GM18861 (cell line): ENCODE data around the gene ELMO1.

Experiments used
- ATAC-seq: cut with Tn5 transposase; IDR thresholded peaks from one replicate; pipeline ENCODE4 v1.9.1; 2021; ENCODE audit not compliant: unreplicated experiment

ELMO1 gene, protein sequence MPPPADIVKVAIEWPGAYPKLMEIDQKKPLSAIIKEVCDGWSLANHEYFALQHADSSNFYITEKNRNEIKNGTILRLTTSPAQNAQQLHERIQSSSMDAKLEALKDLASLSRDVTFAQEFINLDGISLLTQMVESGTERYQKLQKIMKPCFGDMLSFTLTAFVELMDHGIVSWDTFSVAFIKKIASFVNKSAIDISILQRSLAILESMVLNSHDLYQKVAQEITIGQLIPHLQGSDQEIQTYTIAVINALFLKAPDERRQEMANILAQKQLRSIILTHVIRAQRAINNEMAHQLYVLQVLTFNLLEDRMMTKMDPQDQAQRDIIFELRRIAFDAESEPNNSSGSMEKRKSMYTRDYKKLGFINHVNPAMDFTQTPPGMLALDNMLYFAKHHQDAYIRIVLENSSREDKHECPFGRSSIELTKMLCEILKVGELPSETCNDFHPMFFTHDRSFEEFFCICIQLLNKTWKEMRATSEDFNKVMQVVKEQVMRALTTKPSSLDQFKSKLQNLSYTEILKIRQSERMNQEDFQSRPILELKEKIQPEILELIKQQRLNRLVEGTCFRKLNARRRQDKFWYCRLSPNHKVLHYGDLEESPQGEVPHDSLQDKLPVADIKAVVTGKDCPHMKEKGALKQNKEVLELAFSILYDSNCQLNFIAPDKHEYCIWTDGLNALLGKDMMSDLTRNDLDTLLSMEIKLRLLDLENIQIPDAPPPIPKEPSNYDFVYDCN

DNA sequence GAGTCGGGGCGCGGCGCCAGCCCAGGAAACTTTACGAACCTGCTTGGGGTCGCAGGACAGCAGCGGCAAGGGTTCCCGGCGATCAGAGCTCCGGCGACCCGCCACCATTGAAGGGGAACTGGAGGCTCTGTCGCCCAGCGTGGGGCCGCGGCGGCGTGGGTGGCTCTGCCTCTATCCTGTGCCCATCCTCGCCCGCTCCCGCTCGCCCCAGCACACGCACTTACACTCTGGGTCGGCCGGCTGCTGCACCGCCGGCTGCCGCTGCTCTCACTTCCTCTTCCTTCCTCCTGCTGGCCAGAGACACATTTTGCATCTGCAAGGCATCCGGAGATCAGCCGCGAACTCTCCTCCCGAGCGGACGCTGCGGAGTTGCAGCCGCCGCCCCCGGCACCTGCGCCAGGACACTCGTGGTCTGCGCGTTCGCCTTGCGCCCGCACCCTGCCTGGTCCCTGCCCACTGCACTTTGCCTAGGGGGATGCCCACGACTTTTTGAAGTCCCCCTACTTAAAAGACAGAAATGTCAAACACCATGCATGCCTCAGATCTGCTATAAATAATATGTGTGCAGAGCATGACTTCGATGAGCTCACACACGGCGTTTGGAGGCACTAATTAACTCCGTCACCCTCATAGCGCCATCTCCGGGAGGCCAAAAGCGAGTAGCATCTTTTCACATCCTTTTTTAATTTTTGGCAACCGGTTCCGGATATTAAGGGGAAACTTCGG is at the start of gene ELMO1:
ELMO1 (minus strand) TSS at position 229 of the 726 bp plus-strand sequence. CDS start 106,174 bp downstream, outside the sequence.
- peak; percentile 97 for ATAC-seq

DNA sequence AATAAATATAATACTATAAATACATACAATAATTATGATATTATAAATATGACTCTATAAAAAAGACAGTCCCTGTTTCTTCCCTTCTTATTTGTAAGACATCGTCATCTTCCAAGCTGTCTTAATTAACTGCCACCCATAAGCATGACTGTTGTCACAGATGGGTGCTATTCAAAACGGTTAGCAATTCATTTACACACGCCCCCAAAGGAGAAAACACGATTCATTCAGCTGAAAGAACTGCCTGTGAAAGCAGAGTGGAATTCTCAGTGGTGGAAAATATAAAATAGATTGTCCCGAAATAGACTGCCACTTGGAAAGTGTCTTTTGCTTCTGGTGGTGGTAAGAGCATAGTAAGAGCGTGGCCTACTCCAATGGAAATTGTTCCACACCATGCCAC is 48.9 kb upstream of the ELMO1 start:
- no peak for ATAC-seq

DNA sequence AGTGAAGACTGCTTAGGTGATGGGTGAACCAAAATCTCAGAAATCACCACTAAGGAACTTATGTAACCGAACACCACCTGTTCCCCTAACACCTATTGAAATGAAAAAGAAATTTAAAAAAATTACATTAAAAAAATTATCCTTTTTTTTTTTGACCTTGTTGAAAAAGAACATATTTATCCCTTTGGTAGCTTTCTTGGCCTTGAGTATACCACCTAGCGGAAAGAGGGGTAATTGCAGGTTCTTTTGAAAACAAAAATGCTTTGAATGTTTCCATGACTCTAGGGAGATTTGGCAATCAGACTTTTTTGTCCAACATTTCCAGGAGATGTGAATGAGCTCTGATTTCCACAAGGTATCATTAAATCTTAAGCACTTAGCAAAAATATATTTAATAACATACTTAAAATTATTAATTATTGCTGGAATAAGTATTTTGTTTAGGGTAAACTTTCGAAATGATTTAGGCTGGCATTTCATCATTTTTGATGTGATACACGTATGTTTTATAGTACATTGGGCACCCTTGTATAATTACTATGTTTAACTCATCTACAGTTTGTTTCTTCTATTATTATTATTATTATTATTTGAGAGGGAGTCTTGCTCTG is 47.0 kb upstream of the ELMO1 start:
- ATAC-seq: no peak

DNA sequence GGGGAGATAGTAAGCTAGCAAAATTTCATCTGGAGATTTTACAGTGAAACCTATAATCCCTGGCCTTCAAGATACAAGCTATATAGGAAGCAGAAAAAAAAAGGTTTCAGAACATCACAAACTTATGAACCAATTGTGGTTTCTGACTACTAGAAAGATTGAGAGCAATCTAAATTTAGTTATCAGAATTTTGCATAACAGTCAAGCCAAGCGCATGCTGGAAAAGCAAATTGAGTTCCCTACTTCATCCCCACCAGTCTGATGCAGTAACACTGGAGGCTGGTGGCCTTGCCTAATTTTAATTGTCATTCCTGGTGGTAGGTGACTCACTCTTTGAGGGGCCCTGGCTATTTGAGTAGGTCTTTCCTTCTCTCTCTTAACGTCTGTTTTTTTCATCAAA is 46.3 kb upstream of the ELMO1 start:
- ATAC-seq: peak; percentile 62

DNA sequence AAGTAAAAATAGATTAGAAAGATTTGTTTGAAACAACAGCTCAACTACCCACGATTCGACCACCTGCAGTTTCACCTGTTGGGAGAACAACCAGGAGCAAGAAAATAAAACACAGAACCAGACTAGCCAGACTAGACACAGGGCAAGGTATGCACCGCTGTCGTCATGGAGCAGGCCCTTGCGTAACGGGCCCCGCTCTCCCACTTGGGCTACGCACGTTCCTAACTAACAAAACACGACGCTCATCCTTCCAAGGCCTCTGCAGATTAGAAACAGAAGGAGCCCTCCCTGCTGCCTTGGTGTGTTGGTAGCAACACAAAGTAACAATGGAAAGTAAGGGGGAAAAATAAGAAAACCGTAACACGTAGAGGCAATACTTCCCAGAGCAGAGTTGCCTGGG is 45.1 kb upstream of the ELMO1 start:
- no peak for ATAC-seq

DNA sequence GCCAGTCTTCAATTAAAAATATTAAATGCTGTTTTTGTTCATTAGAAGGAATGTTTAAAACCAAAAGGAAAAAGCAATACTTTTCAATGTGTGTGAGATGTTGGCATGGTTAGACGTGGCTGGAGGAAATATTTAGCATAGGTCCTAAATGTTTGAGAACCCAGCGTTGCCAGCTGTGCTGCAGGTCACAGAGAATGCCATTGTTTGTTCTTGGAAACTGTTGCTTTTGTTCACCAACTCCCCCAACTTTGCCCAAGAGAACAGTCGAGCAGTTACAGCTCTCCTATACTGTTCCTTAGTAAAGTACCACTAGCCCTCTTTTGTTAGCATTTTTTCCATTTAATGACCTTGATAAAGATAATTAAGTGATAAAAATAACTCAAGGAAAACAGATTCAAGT is 44.5 kb upstream of the ELMO1 start:
- ATAC-seq: no peak

DNA sequence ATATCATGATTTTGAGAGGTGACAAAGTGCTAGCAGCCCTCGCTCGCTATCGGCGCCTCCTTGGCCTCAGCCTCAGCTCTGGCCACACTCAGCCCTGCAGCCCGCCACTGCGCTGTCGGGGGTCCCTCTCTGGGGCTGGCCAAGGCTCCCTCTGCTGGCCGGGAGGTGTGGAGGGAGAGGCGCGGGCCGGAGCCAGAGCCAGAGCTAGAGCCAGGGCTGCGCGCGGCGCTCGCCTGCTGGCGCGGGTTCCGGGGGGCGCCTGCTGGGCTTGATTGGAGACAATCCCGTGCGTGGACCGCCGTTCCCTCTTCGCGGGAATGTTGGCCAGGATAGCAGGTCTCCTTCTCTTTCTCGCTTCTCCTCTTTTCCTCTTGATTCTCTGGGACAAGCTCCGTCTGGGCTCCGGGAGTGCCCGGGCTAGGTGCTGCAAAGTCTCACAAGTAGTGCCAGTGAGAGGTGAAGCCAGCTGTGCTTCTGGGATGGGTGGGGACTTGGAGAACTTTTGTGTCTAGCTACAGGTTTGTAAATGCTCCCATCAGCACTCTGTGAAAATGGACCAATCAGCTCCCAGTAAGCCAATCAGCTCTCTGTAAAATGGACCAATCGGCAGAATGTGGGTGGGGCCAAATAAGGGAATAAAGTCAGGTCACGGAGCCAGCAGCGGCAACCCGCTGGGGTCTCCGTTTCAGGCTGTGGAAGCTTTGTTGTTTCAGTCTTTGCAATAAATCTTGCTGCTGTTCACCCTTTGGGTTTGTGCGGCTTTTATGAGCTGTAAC is 43.4 kb upstream of the ELMO1 start:
- ATAC-seq: no peak

DNA sequence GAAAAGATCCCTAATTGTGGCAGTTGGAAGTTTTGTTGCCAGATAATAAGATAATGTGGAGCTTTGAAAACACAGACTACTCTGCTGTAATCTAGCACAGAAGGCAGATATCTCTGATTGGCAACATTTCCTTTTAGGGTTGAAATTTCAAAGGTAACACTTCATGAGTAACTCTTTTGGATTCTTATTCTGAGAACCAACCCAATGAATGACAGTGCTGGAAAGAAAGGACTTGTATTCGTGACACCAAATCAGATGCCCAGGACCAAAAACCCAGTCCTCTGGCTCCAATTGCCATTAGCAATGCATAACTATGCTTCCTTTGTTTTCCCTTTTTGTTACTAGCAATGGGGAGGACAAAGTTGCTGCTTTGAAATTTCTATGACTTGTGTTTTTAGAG is 41.0 kb upstream of the ELMO1 start:
- no peak for ATAC-seq

DNA sequence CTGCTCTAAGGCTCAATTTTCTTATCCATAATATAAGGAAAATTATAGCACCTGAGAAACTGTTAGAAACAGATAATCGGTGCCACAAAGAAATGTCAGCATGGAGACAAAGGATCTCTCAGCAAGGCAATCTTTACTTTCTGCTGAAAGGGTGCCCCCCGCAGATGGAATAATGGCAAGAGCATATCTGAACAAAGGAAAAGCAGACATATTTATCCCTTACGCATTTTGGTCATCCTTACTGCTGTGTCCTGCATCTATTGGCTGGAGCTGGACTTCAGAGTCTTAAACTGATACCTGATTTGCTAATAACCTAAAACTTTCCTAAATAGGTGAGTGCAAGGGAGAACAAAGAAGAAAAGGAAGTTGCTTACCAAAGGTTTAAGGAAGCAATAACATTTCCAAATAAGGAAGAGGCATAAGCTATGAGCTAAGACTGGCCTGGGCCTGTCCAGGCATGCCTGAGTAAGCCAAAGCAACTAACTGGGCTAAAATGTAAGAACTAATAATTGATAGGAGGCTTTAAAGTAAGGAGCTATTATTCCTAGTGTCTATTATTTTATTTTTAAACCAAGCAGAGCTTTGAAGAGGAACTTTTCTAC is 39.6 kb upstream of the ELMO1 start:
- ATAC-seq: no peak

DNA sequence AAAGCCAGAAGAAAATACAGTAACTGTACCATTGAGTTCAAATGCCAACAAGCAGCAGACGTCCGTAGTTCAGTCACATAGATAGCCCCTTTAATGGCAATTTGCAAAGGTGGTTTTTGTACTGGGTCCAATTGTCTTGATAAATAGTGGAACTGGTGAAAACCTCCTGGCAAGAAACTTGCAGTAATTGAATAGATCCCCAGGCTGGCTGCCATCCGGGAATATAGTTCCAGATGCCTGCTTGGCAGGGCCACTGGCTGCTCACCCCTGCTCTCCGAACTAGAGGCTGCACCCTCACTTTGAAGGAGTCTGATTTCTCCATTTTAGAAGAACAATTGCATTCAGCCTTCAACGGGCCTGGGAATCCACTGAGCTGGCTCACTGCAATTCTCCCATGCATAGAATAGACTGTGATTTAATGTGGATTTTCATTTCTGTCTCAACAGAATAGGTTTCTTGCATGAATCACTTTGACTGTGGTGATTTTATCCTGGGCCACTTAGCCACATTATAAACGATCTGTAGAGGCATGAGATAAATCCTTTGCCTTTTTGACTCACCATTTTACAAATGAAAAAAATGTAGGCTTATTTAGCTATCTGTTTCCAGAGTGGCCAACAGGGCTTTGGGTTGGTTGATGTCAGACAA is 35.9 kb upstream of the ELMO1 start:
- no peak for ATAC-seq

DNA sequence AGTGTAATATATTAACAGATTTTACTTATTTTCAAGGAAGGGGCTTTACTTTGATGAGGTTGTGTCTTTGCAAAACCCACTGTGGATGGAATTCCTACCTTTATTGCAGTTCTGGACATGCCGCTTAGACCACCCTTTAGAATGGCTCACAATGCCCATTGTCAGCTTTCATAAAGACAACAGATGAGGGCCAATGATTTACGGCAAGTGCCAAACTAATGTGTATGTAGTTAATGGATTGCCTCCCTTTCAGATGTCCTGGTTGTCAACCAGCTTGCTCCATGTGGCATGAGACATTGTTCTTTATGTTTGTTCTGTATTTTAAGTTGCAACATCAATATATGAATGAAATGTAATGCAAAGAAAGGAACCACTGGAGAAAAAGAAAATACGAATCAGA is 35.0 kb upstream of the ELMO1 start:
- ATAC-seq: no peak

DNA sequence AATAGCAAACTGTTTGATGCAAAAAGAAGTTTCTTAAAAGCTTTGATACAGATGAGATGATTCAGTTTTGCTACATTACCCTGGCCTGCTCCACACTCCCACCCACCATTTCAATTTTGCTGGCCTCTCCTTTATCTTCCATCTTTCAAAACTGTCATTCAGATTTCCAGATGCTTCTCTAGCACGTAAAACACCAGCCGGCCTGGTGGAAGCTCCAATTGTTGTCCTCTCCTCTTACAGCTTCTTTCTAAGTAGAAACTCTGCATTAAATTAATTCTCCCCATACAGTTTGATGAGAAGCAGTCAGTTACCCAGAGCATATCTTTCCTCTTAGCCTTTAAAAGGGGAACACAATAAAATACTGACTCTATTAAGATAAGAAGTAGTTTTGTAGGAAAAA is 34.3 kb upstream of the ELMO1 start:
- no peak for ATAC-seq

DNA sequence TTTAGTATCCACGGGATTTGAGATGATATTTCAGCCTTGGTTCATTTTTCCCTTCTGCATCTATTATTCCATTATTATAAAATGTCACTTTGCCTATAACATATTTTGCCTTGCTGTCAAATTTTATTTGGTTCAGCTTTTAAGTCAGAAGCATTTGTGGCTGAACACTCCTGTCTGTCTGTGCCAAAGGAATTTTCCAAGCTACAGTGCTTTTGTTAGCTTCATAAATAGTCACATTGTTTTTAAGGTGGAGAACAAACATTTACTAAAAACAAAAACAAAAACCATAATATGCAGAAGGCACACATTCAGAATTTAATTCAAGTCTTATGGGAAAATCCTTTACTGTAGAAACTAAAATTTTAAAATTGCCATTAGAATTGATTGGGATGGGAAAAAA is 33.8 kb upstream of the ELMO1 start:
- no peak for ATAC-seq

DNA sequence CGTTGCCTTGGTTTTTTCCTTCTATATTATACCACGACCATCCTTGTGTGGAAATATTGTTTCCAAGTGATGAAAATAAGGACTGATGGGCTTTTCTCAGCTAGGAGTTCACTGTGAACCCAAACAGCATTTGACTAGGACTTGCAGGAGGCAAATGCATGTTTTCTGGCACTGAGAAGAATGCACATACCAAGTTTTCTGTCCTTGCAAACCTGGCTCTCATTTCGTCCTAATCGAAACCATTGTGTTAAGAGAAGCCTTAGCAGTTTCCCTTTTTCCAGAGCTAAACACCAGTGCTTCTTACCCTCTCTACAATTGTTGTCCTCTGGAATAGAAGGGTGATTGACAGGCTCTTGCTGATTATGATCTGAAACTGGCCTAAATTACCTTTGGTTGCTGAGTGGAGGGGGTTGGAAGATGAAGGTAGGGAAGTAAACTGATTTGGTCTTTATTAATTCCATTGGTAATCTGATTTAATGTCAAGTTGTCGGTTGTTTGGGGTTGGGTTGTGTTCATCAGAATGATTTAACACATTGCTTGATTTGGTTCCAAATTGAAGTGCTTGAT is 33.1 kb upstream of the ELMO1 start:
- ATAC-seq: no peak

DNA sequence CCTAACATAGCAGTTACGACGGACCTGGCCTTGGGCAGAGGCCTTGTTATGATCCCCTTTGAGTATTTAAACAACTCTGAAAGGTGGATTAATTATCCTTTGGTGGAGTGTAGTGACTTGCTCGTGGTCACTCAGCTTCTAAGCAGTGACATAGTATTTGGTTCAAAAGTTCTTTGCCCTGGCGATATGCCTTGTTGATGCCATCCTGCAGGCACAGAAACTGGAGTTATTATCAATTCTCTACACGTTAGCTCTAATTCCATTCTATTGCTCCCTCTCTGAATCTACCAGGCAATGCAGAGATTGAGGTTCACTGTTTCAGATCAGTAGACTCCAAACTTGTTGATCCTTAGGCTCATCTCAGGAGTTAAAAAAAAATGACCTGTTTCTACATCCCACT is 32.5 kb upstream of the ELMO1 start:
- ATAC-seq: no peak

DNA sequence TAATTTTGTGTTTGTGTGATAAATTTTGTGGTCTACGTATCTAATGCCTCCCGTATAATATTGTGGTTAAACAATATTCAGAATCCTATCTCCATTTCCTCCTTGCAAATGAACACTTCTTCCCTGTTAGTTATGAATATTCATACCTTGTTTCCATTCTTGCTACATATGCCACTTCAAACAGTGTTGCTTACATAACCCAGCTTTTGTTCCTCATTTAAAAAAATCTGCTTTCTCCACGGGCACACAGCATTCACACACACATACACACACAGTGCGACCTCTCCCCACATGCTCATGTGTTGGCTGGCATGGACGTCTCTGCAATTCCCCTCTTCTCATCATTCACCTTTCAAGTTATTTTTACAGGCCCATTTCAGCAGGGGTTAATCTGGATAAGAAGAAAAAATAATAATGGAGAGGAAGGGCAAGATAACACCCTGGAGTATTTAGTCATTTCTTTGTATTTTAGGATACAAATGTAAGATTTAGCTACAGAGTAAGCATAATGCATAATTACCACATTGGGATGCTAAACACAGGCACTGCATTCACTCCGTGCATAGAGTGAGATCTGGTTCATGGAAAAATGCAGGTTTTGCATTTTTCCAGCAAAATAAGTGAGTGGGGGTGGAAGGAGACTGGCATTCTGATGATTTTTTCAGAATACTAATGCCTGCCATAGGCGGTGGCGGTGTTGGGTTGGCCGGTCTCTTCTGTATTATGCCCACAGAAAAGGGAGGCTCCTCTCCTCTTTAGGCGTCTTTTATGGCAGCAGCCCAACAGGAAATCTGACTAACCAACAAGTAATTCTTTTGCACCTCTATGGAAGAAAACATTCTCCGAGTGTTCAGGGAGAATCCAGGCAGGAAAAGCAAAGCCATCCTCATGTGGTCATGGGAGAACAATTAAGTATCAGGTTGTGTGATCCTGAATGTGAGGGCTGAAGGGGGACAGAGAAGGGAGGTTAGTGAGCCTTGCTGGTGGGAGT is 31.7 kb upstream of the ELMO1 start:
- ATAC-seq: no peak

DNA sequence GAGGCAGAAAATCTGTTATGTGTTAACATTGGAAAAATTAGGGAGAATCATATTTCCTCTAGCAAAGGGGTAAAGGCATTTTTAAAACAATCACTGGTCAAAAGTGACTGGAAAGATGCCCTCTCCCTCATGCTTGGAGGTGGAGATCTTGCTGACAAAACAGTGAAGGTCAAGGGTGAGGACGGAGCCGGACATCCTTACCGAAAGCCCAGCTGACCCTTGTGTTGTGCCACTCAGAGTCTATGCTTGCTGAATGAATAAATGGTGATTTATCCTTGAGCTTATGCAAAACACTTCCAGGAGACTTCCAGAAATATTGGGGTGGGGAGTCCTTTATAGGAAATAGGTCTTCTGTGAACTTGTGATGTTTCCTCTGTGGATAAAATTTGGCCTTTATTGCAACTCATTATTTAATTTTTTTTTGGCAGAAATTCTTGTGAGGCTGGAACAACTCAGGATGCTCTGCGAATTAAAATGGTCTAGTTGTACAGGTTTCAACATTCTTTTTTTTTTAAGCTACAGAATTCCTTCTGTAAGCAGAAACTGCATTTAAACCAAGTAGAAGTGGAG is 28.3 kb upstream of the ELMO1 start:
- ATAC-seq: no peak

DNA sequence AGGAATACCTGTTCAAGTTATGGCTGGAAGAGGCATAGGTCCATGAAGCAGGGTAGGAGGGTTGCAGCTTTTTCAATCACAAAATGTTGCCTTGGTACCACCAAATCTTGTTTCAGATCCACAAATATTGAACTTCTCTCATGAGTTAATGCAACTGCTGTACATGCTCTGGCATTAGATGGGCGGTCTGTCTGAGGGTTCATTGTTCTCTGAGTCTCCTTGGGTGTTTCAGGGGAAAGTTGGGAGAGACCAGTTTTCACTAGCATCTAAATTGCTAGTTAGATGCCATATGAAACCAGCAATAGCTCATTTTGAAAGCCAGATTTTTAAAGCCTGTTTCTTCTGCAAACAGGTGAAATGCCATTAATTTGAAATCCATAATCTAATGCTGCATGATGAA is 27.8 kb upstream of the ELMO1 start:
- no peak for ATAC-seq
